ENCODE data around the gene TMEM208. TPM values are rescaled to one million over a fixed set of nuclear protein-coding genes. Genes with fewer than 3 reads are reported as not detected.

The TMEM208 gene
- total and polyA plus RNA-seq, 2 of the 13 experiments (the other 11 are each of a cell fraction or from before 2014, with no cell fraction given): 58.8 to 72.9 TPM

DNA sequence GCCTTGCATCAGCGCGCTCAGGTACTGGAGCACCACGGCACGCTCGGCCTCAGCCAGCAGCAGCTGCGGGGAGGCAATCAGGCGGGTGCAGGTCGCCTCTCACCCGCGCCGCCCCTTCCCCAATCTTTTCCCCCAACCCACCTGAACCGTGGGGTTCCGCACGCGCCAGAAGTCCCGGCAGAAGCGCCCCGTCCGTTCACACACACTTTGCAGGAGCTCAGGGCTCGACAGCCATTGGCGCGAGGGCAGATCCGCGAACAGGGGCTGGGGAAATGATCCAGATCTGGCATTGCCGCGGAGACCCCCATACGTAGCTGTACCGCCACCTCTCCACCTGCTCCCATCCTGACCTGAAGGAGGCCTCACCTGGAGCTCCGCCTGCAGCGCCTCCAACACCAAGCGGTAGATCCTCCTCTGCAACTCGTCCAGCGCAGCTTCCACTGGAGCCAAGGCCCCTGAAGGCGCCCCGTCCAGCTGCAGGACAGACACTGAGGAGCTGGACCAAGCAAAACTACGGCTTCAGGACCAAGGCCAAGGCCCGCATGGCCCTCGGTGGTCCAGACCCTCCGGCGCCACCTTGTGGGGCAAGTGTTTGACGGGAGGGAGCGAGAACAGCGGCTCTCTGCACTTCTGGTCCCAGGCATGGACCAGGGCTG is 41.8 kb upstream of the TMEM208 start (continued):
- TF ChIP-seq, protein P1, sequence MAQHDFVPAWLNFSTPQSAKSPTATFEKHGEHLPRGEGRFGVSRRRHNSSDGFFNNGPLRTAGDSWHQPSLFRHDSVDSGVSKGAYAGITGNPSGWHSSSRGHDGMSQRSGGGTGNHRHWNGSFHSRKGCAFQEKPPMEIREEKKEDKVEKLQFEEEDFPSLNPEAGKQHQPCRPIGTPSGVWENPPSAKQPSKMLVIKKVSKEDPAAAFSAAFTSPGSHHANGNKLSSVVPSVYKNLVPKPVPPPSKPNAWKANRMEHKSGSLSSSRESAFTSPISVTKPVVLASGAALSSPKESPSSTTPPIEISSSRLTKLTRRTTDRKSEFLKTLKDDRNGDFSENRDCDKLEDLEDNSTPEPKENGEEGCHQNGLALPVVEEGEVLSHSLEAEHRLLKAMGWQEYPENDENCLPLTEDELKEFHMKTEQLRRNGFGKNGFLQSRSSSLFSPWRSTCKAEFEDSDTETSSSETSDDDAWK (CRISPR knock-in tag; IDR thresholded peaks at IDR 0.05): no peak
- TF ChIP-seq HDAC1 (CRISPR knock-in tag; IDR thresholded peaks at IDR 0.05): peak; percentile 97
- peak; percentile 89 for TF ChIP-seq ZNF329 (CRISPR knock-in tag; IDR thresholded peaks at IDR 0.05; ENCODE audit: low read depth)
- no peak for TF ChIP-seq USF2 (IDR thresholded peaks at IDR 0.05; ENCODE audit: low read depth, low read length)
- no peak for TF ChIP-seq USF2 (CRISPR knock-in tag; IDR thresholded peaks at IDR 0.05; ENCODE audit: borderline replicate concordance)
- peak; percentile 94; the same call in 1 of the 2 replicates for TF ChIP-seq PRMT3 (CRISPR knock-in tag; IDR thresholded peaks at IDR 0.05; ENCODE audit: borderline replicate concordance, low read depth)
- TF ChIP-seq ZNF607 (CRISPR knock-in tag; IDR thresholded peaks at IDR 0.05; ENCODE audit: borderline replicate concordance): no peak; the same call in 1 of the 2 replicates
- TF ChIP-seq MAZ (IDR thresholded peaks at IDR 0.05; ENCODE audit: borderline replicate concordance, low read depth, low read length): peak; percentile 75; the same call in 1 of the 2 replicates
- peak; percentile 89 for TF ChIP-seq MAZ (CRISPR knock-in tag; IDR thresholded peaks at IDR 0.05; ENCODE audit: low read depth)
- TF ChIP-seq ZNF598 (CRISPR knock-in tag; IDR thresholded peaks at IDR 0.05; ENCODE audit: borderline replicate concordance): no peak
- TF ChIP-seq ZSCAN9 (CRISPR knock-in tag; IDR thresholded peaks at IDR 0.05; ENCODE audit: borderline replicate concordance): peak; percentile 97
- peak; percentile 80 for TF ChIP-seq MED8 (CRISPR knock-in tag; IDR thresholded peaks at IDR 0.05; ENCODE audit: insufficient replicate concordance)
- TF ChIP-seq ATAD3A (CRISPR knock-in tag; IDR thresholded peaks at IDR 0.05): peak; percentile 88
- TF ChIP-seq, protein P2, sequence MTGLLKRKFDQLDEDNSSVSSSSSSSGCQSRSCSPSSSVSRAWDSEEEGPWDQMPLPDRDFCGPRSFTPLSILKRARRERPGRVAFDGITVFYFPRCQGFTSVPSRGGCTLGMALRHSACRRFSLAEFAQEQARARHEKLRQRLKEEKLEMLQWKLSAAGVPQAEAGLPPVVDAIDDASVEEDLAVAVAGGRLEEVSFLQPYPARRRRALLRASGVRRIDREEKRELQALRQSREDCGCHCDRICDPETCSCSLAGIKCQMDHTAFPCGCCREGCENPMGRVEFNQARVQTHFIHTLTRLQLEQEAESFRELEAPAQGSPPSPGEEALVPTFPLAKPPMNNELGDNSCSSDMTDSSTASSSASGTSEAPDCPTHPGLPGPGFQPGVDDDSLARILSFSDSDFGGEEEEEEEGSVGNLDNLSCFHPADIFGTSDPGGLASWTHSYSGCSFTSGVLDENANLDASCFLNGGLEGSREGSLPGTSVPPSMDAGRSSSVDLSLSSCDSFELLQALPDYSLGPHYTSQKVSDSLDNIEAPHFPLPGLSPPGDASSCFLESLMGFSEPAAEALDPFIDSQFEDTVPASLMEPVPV (CRISPR knock-in tag; IDR thresholded peaks at IDR 0.05): 0 out of 2 replicates have a peak, but pooled peaks have one; percentile 8
- peak; percentile 86 for TF ChIP-seq ZFX (CRISPR knock-in tag; IDR thresholded peaks at IDR 0.05; ENCODE audit: low read depth)
- peak; percentile 80; the same call in 1 of the 2 replicates for TF ChIP-seq SMC3 (IDR thresholded peaks at IDR 0.05; ENCODE audit: low read length)
- peak; percentile 96 for TF ChIP-seq ZNF280B (CRISPR knock-in tag; IDR thresholded peaks at IDR 0.05; ENCODE audit: borderline replicate concordance)
- TF ChIP-seq SP1 (IDR thresholded peaks at IDR 0.05): no peak
- peak; percentile 60 for TF ChIP-seq SP1 (CRISPR knock-in tag; IDR thresholded peaks at IDR 0.05)
- TF ChIP-seq ZBTB1 (CRISPR knock-in tag; IDR thresholded peaks at IDR 0.05; ENCODE audit: borderline replicate concordance): 0 out of 2 replicates have a peak, but pooled peaks have one; percentile 84
- no peak for TF ChIP-seq MBD4 (IDR thresholded peaks at IDR 0.05; ENCODE audit: borderline replicate concordance, low read length)
- no peak for TF ChIP-seq NR3C1 (CRISPR knock-in tag; IDR thresholded peaks at IDR 0.05)
- TF ChIP-seq ZNF749 (CRISPR knock-in tag; IDR thresholded peaks at IDR 0.05; ENCODE audit: borderline replicate concordance): no peak
- TF ChIP-seq RNF2 (conservative IDR thresholded peaks at IDR 0.05; ENCODE audit: low read depth): no peak
- peak; percentile 73 for TF ChIP-seq ZFY (CRISPR knock-in tag; IDR thresholded peaks at IDR 0.05)

Measured in HepG2 (cell line).